Uterus (tissue), 4 donors: ENCODE data around the gene CACNA1E. TPM values are rescaled to one million over a fixed set of nuclear protein-coding genes. Genes with fewer than 3 reads are reported as not detected.

Source experiments
- DNase-seq, 2 donors: peaks; one replicate each; pipeline ENCODE4 v3.0.0-alpha.2; 2019 to 2020
- H3K27ac ChIP-seq, 2 donors: fragments of 200-600 bp; sonication (generic); 1 replicate in 1 of 2; 2 replicates in 1 of 2; pipeline ENCODE4 v1.5.1; 2016 to 2018
- H3K27me3 ChIP-seq, 2 donors: fragments of 200-600 bp; sonication (generic); one replicate each; pipeline ENCODE4 v1.5.1; 2018 to 2019; ENCODE audit warnings: control low read depth in 1 of 2
- H3K36me3 ChIP-seq, 2 donors: fragments of 200-600 bp; sonication (generic); one replicate each; pipeline ENCODE4 v1.5.1; 2019; ENCODE audit warnings: control low read depth in 1 of 2
- H3K4me1 ChIP-seq, 2 donors: fragments of 200-600 bp; sonication (generic); one replicate each; pipeline ENCODE4 v1.5.1; 2018 to 2019; ENCODE audit warnings: control low read depth in 1 of 2
- H3K4me3 ChIP-seq, 2 donors: fragments of 200-600 bp; sonication (generic); 1 replicate in 1 of 2; 2 replicates in 1 of 2; pipeline ENCODE4 v1.5.1; 2018 to 2019; ENCODE audit warnings: mild to moderate bottlenecking in 1 of 2
- H3K9me3 ChIP-seq, 2 donors: fragments of 200-600 bp; sonication (generic); one replicate each; pipeline ENCODE4 v1.5.1; 2019; ENCODE audit warnings: control low read depth in 1 of 2
- CTCF ChIP-seq, 4 experiments: fragments of 200-600 bp in 2 of 4; fragments of 450-650 bp in 2 of 4; sonication (generic) in 2 of 4; IDR thresholded peaks; one replicate each; pipeline ENCODE4 v1.5.1; 2016 to 2019; ENCODE audit warnings: antibody characterized with exemption in 4 of 4, mild to moderate bottlenecking in 2 of 4, moderate library complexity in 1 of 4
- POLR2A ChIP-seq, 2 donors: fragments of 450-650 bp; IDR thresholded peaks; one replicate each; pipeline ENCODE4 v1.6.1; 2016; ENCODE audit warnings: antibody characterized with exemption in 2 of 2, mild to moderate bottlenecking in 1 of 2, moderate library complexity in 1 of 2
- intact Hi-C: fragments of 100-400 bp; cut with DNase I; formaldehyde crosslinking; loops from one replicate; pipeline ENCODE4 v1.15.1; 2023; ENCODE audit warnings: low total_unique reads
- total RNA-seq, 4 donors: library from RNA; depleted of rRNA in 3 of 4; stranded (reverse); fragments of >200 nt in 3 of 4; gene quantifications; one replicate each; pipeline versions ENCODE4 v1.1.0 to v1.2.4, GENCODE V29; 2014 to 2023
- donor health status: DM: yes; HTN: yes; CAD: no.

Gene CACNA1E
- total RNA-seq, 4 donors from 2014 or later: 0.12 to 3.4 TPM; not detected in 2

GRCh38 chr1:181676269-181676668, 193.0 kb downstream of the CACNA1E start:
- no peaks in the 10 kb centered on the region for H3K4me1 ChIP-seq
- H3K4me3 ChIP-seq: no peak overlapping the region
- no peaks in the 10 kb centered on the region for H3K9me3 ChIP-seq
- intact Hi-C loops: no loop called here
- DNase-seq: no peak
- no peak overlapping the region for H3K27ac ChIP-seq
- no peaks in the 10 kb centered on the region for H3K36me3 ChIP-seq
- H3K27me3 ChIP-seq: no peaks in the 10 kb centered on the region
- peak in 1 of 4 experiments; percentile 9 for TF ChIP-seq CTCF (IDR thresholded peaks at IDR 0.05)
- no peak for TF ChIP-seq POLR2A (IDR thresholded peaks at IDR 0.05)

- no peaks in the 10 kb centered on the region for H3K9me3 ChIP-seq
- no peaks in the 10 kb centered on the region for H3K27me3 ChIP-seq
- DNase-seq: no peak
- no peak overlapping the region for H3K27ac ChIP-seq
- no peak overlapping the region for H3K4me3 ChIP-seq
- H3K36me3 ChIP-seq: no peaks in the 10 kb centered on the region
- H3K4me1 ChIP-seq: no peaks in the 10 kb centered on the region
- intact Hi-C loops: no loop called here
- TF ChIP-seq POLR2A (IDR thresholded peaks at IDR 0.05) (no peak), CTCF (IDR thresholded peaks at IDR 0.05) (no peak)
Measured at GRCh38 chr1:181680332-181680731, 197.0 kb downstream of the CACNA1E start.

- no peaks in the 10 kb centered on the region for H3K9me3 ChIP-seq
- no peaks in the 10 kb centered on the region for H3K27me3 ChIP-seq
- TF ChIP-seq CTCF (IDR thresholded peaks at IDR 0.05) (no peak), POLR2A (IDR thresholded peaks at IDR 0.05) (no peak)
- DNase-seq: no peak
- no peaks in the 10 kb centered on the region for H3K36me3 ChIP-seq
- no peaks in the 10 kb centered on the region for H3K4me1 ChIP-seq
- H3K4me3 ChIP-seq: no peak overlapping the region
- intact Hi-C loops: no loop called here
- H3K27ac ChIP-seq: no peak overlapping the region
Measured at GRCh38 chr1:181680871-181681270, 197.6 kb downstream of the CACNA1E start.

- Histone ChIP-seq H3K36me3 (no peaks in the 10 kb centered on the region), H3K4me1 (no peaks in the 10 kb centered on the region), H3K4me3 (no peak overlapping the region), H3K27ac (no peak overlapping the region), H3K9me3 (no peaks in the 10 kb centered on the region), H3K27me3 (no peaks in the 10 kb centered on the region)
- intact Hi-C loops: no loop called here
- no peak for DNase-seq
- TF ChIP-seq POLR2A (IDR thresholded peaks at IDR 0.05) (no peak), CTCF (IDR thresholded peaks at IDR 0.05) (no peak)
Measured at GRCh38 chr1:181685211-181685610, 201.9 kb downstream of the CACNA1E start.

- Histone ChIP-seq H3K9me3 (no peaks in the 10 kb centered on the region), H3K27me3 (no peaks in the 10 kb centered on the region), H3K36me3 (no peaks in the 10 kb centered on the region), H3K4me3 (no peak overlapping the region), H3K4me1 (no peaks in the 10 kb centered on the region), H3K27ac (no peak overlapping the region)
- no peak for TF ChIP-seq POLR2A (IDR thresholded peaks at IDR 0.05)
- no peak for DNase-seq
- intact Hi-C loops: no loop called here
Measured at GRCh38 chr1:181701891-181702290, 218.6 kb downstream of the CACNA1E start.

GRCh38 chr1:181704546-181704945, 221.2 kb downstream of the CACNA1E start:
- TF ChIP-seq CTCF (IDR thresholded peaks at IDR 0.05) (no peak), POLR2A (IDR thresholded peaks at IDR 0.05) (no peak)
- Histone ChIP-seq H3K27me3 (no peaks in the 10 kb centered on the region), H3K27ac (no peak overlapping the region), H3K4me1 (no peaks in the 10 kb centered on the region), H3K9me3 (no peaks in the 10 kb centered on the region), H3K36me3 (no peaks in the 10 kb centered on the region), H3K4me3 (no peak overlapping the region)
- DNase-seq: no peak
- intact Hi-C loops: no loop called here
